Stomach (tissue), 4 donors: ENCODE data around the gene GPR158.

Source experiments
- CTCF ChIP-seq, 7 experiments: fragments of 450-650 bp in 4 of 7; fragments of 200-600 bp in 3 of 7; sonication (generic) in 3 of 7; IDR thresholded peaks; one replicate each; pipeline ENCODE4 v1.5.1; 2016 to 2019; ENCODE audit warnings: antibody characterized with exemption in 7 of 7, control low read depth in 2 of 7, mild to moderate bottlenecking in 1 of 7
- EP300 ChIP-seq: sonication (generic); formaldehyde crosslinking; IDR thresholded peaks from one replicate; pipeline ENCODE4 v1.6.1; 2017; ENCODE audit warnings: antibody characterized with exemption
- POLR2AphosphoS5 ChIP-seq, 3 donors: sonication (generic); formaldehyde crosslinking; IDR thresholded peaks; one replicate each; pipeline ENCODE4 v1.6.1; 2016; ENCODE audit warnings: antibody characterized with exemption in 3 of 3

- TF ChIP-seq EP300 (no peak), CTCF (IDR thresholded peaks at IDR 0.05) (no peak), POLR2AphosphoS5 (IDR thresholded peaks at IDR 0.05) (no peak)
These were observed 89.1 kb downstream of the GPR158 start for GRCh38 chr10:25263931-25264330.
